ENCODE data around the gene RNASEH2B. TPM values are rescaled to one million over a fixed set of nuclear protein-coding genes. Genes with fewer than 3 reads are reported as not detected.

RNASEH2B gene
- total and polyA plus RNA-seq, 2 experiments from 2014 or later: 22.3 to 30.9 TPM

- Histone ChIP-seq H3K79me2 (no peaks in the 10 kb centered on the region), H3K36me3 (replicated peaks; ENCODE audit: insufficient read depth, low read depth) (no peaks in the 10 kb centered on the region), H3K4me2 (no peak overlapping the region), H3K4me1 (ENCODE audit: insufficient read depth) (peaks cover 3% of the 10 kb centered on the region), H2AFZ (no peak overlapping the region), H3K27me3 (no peaks in the 10 kb centered on the region), H3K4me3 (no peak overlapping the region), H3K27ac (no peak overlapping the region), H3K9me2 (replicated peaks; ENCODE audit: insufficient read depth) (no peaks in the 10 kb centered on the region), H4K20me1 (ENCODE audit: insufficient read depth, poor library complexity, severe bottlenecking) (no peaks in the 10 kb centered on the region), H3K9me3 (ENCODE audit: low read depth) (no peaks in the 10 kb centered on the region)
- TF ChIP-seq, protein P1, sequence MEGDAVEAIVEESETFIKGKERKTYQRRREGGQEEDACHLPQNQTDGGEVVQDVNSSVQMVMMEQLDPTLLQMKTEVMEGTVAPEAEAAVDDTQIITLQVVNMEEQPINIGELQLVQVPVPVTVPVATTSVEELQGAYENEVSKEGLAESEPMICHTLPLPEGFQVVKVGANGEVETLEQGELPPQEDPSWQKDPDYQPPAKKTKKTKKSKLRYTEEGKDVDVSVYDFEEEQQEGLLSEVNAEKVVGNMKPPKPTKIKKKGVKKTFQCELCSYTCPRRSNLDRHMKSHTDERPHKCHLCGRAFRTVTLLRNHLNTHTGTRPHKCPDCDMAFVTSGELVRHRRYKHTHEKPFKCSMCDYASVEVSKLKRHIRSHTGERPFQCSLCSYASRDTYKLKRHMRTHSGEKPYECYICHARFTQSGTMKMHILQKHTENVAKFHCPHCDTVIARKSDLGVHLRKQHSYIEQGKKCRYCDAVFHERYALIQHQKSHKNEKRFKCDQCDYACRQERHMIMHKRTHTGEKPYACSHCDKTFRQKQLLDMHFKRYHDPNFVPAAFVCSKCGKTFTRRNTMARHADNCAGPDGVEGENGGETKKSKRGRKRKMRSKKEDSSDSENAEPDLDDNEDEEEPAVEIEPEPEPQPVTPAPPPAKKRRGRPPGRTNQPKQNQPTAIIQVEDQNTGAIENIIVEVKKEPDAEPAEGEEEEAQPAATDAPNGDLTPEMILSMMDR (IDR thresholded peaks at IDR 0.05; ENCODE audit: poor library complexity): no peak
- TF ChIP-seq EZH2 (IDR thresholded peaks at IDR 0.05; ENCODE audit: borderline replicate concordance) (no peak), EZH2phosphoT487 (IDR thresholded peaks at IDR 0.05; ENCODE audit: low read depth, severe bottlenecking, unreplicated experiment) (no peak)
- DNase-seq (ENCODE audit: low spot score): no peak
- 79% methylated on average over 3 of the region's 3 CpGs for WGBS (ENCODE audit: low lambda C conversion rate, missing lambda C conversion rate)
Measured at GRCh38 chr13:50998326-50998725, 88.7 kb downstream of the RNASEH2B start.

DNA sequence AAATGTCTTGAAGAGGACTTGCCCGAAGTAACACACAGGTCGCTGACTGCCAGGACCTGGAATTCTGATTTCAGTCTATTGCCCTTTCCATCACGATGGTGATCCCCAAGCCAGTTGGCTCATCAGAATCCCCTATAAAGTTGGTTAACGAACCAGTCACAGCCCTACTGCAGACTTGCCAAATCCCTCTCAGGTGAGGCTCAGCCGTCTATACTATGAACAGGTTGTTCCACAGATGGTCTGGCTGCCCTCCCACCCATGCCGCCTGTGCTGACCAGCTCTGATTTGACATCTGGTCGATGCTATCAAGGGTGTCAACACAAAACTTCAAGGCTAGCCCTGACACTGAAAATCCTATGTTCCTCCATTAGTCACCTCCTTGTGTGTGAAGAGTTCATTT, 90.0 kb downstream of the RNASEH2B start:
- H3K79me2 ChIP-seq: no peaks in the 10 kb centered on the region
- WGBS (ENCODE audit: low lambda C conversion rate, missing lambda C conversion rate): 93% methylated on average over 7 of the region's 7 CpGs
- DNase-seq (ENCODE audit: low spot score): no peak
- no peaks in the 10 kb centered on the region for H3K36me3 ChIP-seq (replicated peaks; ENCODE audit: insufficient read depth, low read depth)
- H2AFZ ChIP-seq: no peak overlapping the region
- H3K4me1 ChIP-seq (ENCODE audit: insufficient read depth): peaks cover 3% of the 10 kb centered on the region
- no peak overlapping the region for H3K4me2 ChIP-seq
- no peak overlapping the region for H3K4me3 ChIP-seq
- H3K27me3 ChIP-seq: no peaks in the 10 kb centered on the region
- TF ChIP-seq, protein P1 (IDR thresholded peaks at IDR 0.05; ENCODE audit: poor library complexity): no peak
- TF ChIP-seq EZH2 (IDR thresholded peaks at IDR 0.05; ENCODE audit: borderline replicate concordance) (no peak), EZH2phosphoT487 (IDR thresholded peaks at IDR 0.05; ENCODE audit: low read depth, severe bottlenecking, unreplicated experiment) (no peak)
- H3K9me3 ChIP-seq (ENCODE audit: low read depth): no peaks in the 10 kb centered on the region
- no peaks in the 10 kb centered on the region for H4K20me1 ChIP-seq (ENCODE audit: insufficient read depth, poor library complexity, severe bottlenecking)
- no peak overlapping the region for H3K27ac ChIP-seq
- H3K9me2 ChIP-seq (replicated peaks; ENCODE audit: insufficient read depth): no peaks in the 10 kb centered on the region

DNA sequence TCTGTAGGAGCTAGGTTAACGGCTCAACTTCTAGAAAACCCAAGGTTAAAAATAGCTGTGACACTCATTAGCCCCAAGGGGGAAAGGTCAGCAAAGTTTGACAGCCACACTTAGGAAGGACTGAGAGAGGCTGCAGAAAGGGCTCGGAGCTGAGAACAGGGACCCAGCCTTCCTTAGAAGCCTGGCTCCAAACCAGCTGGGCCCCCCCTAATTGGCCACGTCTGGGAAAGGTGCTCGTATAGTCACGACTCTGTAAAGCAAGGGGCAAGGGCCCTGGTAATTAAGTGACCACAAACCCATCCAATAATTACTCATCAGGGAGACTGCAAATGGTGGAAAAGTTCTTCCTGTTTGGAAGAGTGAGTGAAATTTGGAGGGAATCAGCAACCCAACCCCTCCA, 90.5 kb downstream of the RNASEH2B start:
- H2AFZ ChIP-seq: no peak overlapping the region
- no peak overlapping the region for H3K4me3 ChIP-seq
- no peaks in the 10 kb centered on the region for H3K9me3 ChIP-seq (ENCODE audit: low read depth)
- H3K4me2 ChIP-seq: no peak overlapping the region
- no peaks in the 10 kb centered on the region for H3K27me3 ChIP-seq
- H3K79me2 ChIP-seq: no peaks in the 10 kb centered on the region
- no peak for DNase-seq (ENCODE audit: low spot score)
- no peaks in the 10 kb centered on the region for H4K20me1 ChIP-seq (ENCODE audit: insufficient read depth, poor library complexity, severe bottlenecking)
- no peaks in the 10 kb centered on the region for H3K9me2 ChIP-seq (replicated peaks; ENCODE audit: insufficient read depth)
- H3K4me1 ChIP-seq (ENCODE audit: insufficient read depth): peaks cover 3% of the 10 kb centered on the region
- H3K36me3 ChIP-seq (replicated peaks; ENCODE audit: insufficient read depth, low read depth): no peaks in the 10 kb centered on the region
- WGBS (ENCODE audit: low lambda C conversion rate, missing lambda C conversion rate): 62% methylated on average over 5 of the region's 5 CpGs
- no peak overlapping the region for H3K27ac ChIP-seq
- TF ChIP-seq EZH2 (IDR thresholded peaks at IDR 0.05; ENCODE audit: borderline replicate concordance): no peak
- TF ChIP-seq, protein P1 (IDR thresholded peaks at IDR 0.05; ENCODE audit: poor library complexity): no peak
- no peak for TF ChIP-seq EZH2phosphoT487 (IDR thresholded peaks at IDR 0.05; ENCODE audit: low read depth, severe bottlenecking, unreplicated experiment)
